GM19099 (cell line): ENCODE data around the gene NKAIN2.

ENCODE experiments used
- POLR2A ChIP-seq: IDR thresholded peaks from 3 replicates; pipeline ENCODE4 v1.6.1; 2011; ENCODE audit warnings: low read depth; ENCODE audit not compliant: insufficient read length; ENCODE audit errors: extremely low read depth

The NKAIN2 gene

GRCh38 chr6:124769811-124770544 lies 966.3 kb downstream of the NKAIN2 start:
- TF ChIP-seq POLR2A, result no peak

GRCh38 chr6:124770784-124771183 lies 967.1 kb downstream of the NKAIN2 start:
- TF ChIP-seq POLR2A, result no peak

- TF ChIP-seq POLR2A, result no peak
Measured at GRCh38 chr6:124772733-124773319, 969.2 kb downstream of the NKAIN2 start.

- no peak for TF ChIP-seq POLR2A
Measured at GRCh38 chr6:124775121-124775520, 971.5 kb downstream of the NKAIN2 start.

GRCh38 chr6:124777863-124778262 lies 974.2 kb downstream of the NKAIN2 start:
- TF ChIP-seq POLR2A, result no peak

- TF ChIP-seq POLR2A, result no peak
Measured at GRCh38 chr6:124780623-124781022, 977.0 kb downstream of the NKAIN2 start.

DNA sequence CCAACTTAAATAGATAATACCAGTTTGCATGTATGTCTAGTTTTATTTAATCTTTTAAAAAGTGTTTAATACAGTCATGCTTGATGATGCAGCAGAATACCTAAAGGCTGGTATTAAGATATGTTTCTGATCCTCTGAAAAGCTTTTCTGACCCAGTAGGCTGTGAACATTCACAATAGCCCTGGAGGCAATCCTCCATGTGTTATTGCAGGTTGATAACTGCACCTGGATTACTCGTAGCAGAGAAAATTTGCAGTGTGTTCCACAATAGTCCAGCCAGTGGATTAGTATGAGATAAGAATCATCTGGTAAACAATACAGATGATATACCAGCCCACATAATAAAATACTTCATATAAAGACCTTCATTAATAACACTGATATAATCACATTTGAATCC lies 979.7 kb downstream of the NKAIN2 start:
- no peak for TF ChIP-seq POLR2A

GRCh38 chr6:124791156-124791555 lies 987.5 kb downstream of the NKAIN2 start:
- no peak for TF ChIP-seq POLR2A

DNA sequence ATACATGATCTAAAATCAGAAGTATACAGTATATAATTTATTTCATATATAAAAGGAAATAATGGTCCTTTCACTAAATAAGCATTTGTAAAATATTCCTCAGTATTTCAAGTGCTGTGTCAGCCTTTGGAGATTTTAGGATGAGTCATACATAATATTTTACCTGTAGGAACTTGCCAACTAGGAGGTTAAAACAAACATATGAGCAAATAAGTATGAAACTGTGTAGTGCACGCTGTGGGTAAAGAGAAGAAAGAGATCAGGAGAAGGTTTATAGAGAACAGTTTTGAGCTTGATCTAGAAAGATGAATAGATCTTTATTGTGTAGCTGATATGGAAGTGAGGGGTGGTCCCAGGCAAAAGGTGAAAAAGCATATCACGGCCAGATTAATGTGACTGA lies 988.7 kb downstream of the NKAIN2 start:
- no peak for TF ChIP-seq POLR2A

GRCh38 chr6:124793398-124793797 lies 989.7 kb downstream of the NKAIN2 start:
- no peak for TF ChIP-seq POLR2A

DNA sequence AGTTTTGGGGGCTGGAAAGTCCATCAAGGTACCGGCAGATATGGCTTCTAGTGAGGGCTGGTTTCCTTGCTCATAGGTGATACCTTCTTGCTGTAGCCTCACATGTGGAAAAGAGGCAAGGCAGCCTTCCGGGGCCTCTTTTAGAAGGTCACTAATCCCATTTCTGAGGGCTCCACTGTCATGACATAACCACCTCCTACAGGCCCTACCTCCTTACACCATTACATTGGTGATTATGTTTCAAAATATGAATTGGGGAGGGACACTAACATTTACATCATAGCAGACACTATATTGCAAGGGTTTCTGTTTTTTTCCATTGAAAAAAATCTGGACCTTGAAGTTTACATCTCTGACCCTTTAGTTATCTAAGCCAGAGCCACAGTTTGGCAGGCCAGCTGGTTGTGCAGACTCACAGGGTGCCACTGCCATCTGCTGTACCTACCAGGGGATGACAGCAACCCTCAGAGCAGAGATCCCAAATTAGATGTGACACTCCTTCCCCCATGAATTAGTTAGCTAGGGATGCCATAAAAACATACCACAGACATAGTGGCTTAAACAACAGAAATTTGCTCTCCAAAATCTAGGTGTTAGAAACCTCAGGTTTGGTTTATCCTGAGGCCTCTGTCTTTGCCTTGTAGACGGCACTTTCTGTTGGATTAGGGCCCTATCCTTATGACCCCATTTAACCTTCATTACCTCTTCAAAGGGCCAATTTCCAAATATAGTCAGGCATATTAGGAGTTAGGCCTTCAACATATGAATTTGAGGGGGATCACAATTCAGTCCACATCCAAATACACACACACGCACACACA lies 992.2 kb downstream of the NKAIN2 start:
- no peak for TF ChIP-seq POLR2A

DNA sequence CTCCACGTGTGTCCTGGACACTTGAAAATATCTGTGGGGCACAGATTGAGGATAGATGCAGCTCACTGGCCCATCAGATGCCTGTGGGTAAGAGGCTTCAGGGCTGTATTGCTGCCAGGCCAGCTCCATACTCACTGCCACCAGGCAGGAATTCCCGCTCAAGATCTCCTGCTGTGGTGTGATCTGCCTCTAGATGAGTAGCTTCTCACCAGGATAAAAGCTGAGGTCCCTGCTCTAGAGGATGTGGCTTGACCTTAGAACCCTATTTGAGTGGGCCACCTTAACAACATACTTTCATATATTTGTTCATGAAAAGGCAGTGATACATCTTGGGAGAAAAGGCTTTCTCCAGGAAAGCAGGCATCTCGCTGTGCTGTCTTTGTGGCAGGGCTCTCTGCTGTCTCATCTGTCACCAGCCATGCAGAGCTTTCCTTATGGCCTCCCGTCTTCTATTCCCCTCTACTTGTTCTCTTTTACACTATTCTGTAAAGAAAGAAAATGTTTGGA lies 992.9 kb downstream of the NKAIN2 start:
- TF ChIP-seq POLR2A, result no peak

DNA sequence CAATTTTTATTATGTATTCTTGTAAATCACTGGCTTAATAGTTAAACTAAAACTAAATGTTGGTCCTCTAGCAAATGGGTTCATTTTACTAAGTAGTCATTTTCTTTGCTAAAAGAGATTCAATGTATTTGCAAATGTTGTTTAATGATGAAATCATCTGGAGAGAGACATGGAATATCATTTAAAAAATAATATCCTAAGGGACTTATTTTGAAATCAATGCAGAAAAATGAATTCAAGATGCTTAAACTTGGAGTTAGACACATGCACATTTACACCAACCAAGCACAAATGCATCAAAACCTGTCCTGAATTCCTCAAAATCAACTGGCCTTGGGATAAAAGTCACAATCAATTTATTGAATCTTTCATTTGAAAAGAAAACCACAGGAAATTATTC lies 993.6 kb downstream of the NKAIN2 start:
- no peak for TF ChIP-seq POLR2A

- no peak for TF ChIP-seq POLR2A
Measured at GRCh38 chr6:124798942-124799496, 995.4 kb downstream of the NKAIN2 start.

DNA sequence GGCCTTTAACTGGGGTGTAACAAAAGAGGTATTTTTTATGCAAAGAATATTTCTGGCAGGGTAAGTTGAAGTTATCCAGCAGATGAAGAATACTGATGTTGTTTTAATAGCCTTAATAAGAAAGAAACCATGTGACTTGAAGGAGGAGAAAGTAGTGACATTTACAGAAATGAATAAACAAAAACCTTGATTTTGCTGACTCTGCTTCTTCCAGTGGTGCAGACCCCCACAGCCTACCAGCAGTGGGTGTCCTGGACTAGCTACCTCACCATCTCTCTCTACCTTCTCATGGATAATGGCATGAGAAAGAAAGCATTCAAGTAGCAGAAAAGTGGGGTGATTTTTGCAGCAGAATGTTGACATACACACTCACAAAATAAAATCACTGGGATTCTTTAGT lies 996.0 kb downstream of the NKAIN2 start:
- no peak for TF ChIP-seq POLR2A
